HepG2 (cell line): Measurements from ENCODE around the gene MLNR. TPM values are rescaled to one million over a fixed set of nuclear protein-coding genes. Genes with fewer than 3 reads are reported as not detected.

Experiments used
- ATAC-seq: fragments of 200-7000 bp; cut with Tn5 transposase; 3 replicates; pipeline ENCODE4 v1.9.1; 2020; ENCODE audit warnings: mild to moderate bottlenecking, moderate library complexity
- BruUV-seq: library from RNA; stranded (reverse); fragments of 400-500 nt; replicated peaks from 2 replicates; lab custom pipeline; 2021; lab: Mats Ljungman, UMichigan
- CTCF ChIA-PET: fragments of 300-600 bp; formaldehyde crosslinking; extraction: SDS; loops from one replicate; lab custom pipeline; 2021; ENCODE audit warnings: low total read pairs, inconsistent platforms, low intra/inter-chr PET ratio; lab: Yijun Ruan, JAX
- POLR2A ChIA-PET: fragments of 350-600 bp; sonication (Branson Sonifier 250); formaldehyde crosslinking; loops from one replicate; lab custom pipeline; 2020; ENCODE audit warnings: antibody characterized with exemption, inconsistent platforms; lab: Yijun Ruan, JAX
- DNase-seq: peaks from one replicate; pipeline ENCODE4 v3.0.0-alpha.2; 2015; ENCODE audit warnings: low spot score
- FAIRE-seq: peaks from 3 replicates; lab custom pipeline; 2011; peaks lifted over from hg19 to GRCh38; lab: Jason Lieb, UNC
- H2AFZ ChIP-seq: one replicate; pipeline ENCODE4 v1.6.1; 2011; ENCODE audit warnings: low read length, inconsistent platforms
- H3K27ac ChIP-seq: fragments of 300-600 bp; 3 replicates; pipeline ENCODE4 v1.8.0; 2011; ENCODE audit warnings: mixed run types, mild to moderate bottlenecking, mixed read lengths, low read length, inconsistent platforms; ENCODE audit not compliant: insufficient read depth; ENCODE audit errors: extremely low read length
- H3K27me3 ChIP-seq, 2 experiments: fragments of 200-600 bp in 1 of 2; 2 replicates in 1 of 2; 3 replicates in 1 of 2; pipeline versions ENCODE4 v1.6.0 to v1.8.0; 2011; ENCODE audit warnings: low read length in 2 of 2, mild to moderate bottlenecking in 2 of 2, moderate library complexity in 2 of 2, inconsistent platforms in 1 of 2; ENCODE audit not compliant: insufficient read depth in 2 of 2, control insufficient read depth in 1 of 2
- H3K36me3 ChIP-seq, 2 experiments: fragments of 200-600 bp in 1 of 2; replicated peaks in 1 of 2; 2 replicates in 1 of 2; 3 replicates in 1 of 2; pipeline versions ENCODE4 v1.5.1 to v1.8.0; 2011; ENCODE audit warnings: low read length in 2 of 2, inconsistent platforms in 1 of 2; ENCODE audit not compliant: insufficient read depth in 2 of 2, control insufficient read depth in 1 of 2
- H3K4me1 ChIP-seq: 2 replicates; pipeline ENCODE4 v1.5.1; 2012; ENCODE audit warnings: low read length, inconsistent platforms; ENCODE audit not compliant: insufficient read depth
- H3K4me2 ChIP-seq: 2 replicates; pipeline ENCODE4 v1.6.0; 2011; ENCODE audit warnings: low read depth, low read length, inconsistent platforms
- H3K4me3 ChIP-seq, 3 experiments: fragments of 200-600 bp in 1 of 3; sonication (generic), shearing (Covaris generic) in 1 of 3; replicated peaks in 1 of 3; 2 replicates each; pipeline ENCODE4 v1.5.1; 2011 to 2016; ENCODE audit warnings: low read length in 3 of 3, inconsistent platforms in 2 of 3, low read depth in 2 of 3, mild to moderate bottlenecking in 2 of 3, control low read depth in 1 of 3, mixed read lengths in 1 of 3; ENCODE audit not compliant: insufficient read depth in 1 of 3
- H3K79me2 ChIP-seq: one replicate; pipeline ENCODE4 v1.6.1; 2011; ENCODE audit warnings: low read length, inconsistent platforms; ENCODE audit not compliant: insufficient read depth
- H3K9ac ChIP-seq: 2 replicates; pipeline ENCODE4 v1.6.0; 2011; ENCODE audit warnings: mild to moderate bottlenecking, low read depth, low read length, inconsistent platforms; ENCODE audit not compliant: insufficient read depth
- H3K9me3 ChIP-seq: 2 replicates; pipeline ENCODE4 v1.5.1; 2012; ENCODE audit warnings: mild to moderate bottlenecking, low read length
- H4K20me1 ChIP-seq: 2 replicates; pipeline ENCODE4 v1.6.0; 2011; ENCODE audit warnings: inconsistent platforms, mild to moderate bottlenecking, low read length, moderate library complexity; ENCODE audit not compliant: insufficient read depth
- CCDC6 ChIP-seq: sonication (generic); formaldehyde crosslinking; IDR thresholded peaks from 2 replicates; pipeline ENCODE4 v1.8.1; 2022; ENCODE audit warnings: mild to moderate bottlenecking, missing genetic modification reagents, moderate library complexity
- FIP1L1 ChIP-seq: fragments of 200-400 bp; formaldehyde crosslinking; IDR thresholded peaks from 2 replicates; pipeline ENCODE4 v1.6.1; 2018; ENCODE audit warnings: low read depth, mild to moderate bottlenecking, low read length, moderate library complexity, borderline replicate concordance; ENCODE audit not compliant: insufficient read depth
- FOXJ3 ChIP-seq: sonication (generic); formaldehyde crosslinking; IDR thresholded peaks from 2 replicates; pipeline ENCODE4 v1.4.0; 2020; ENCODE audit warnings: missing genetic modification reagents, mild to moderate bottlenecking, borderline replicate concordance
- SIN3A ChIP-seq: IDR thresholded peaks from 2 replicates; pipeline ENCODE4 v1.6.1; 2011; ENCODE audit warnings: low read depth, mild to moderate bottlenecking, control low read depth, low read length, borderline replicate concordance
- SRF ChIP-seq: IDR thresholded peaks from 2 replicates; pipeline ENCODE4 v1.6.1; 2011; ENCODE audit warnings: mild to moderate bottlenecking, low read depth, low read length, moderate library complexity
- ZNF446 ChIP-seq: sonication (generic); formaldehyde crosslinking; IDR thresholded peaks from 2 replicates; pipeline ENCODE4 v1.5.0; 2020; ENCODE audit warnings: mild to moderate bottlenecking, missing genetic modification reagents
- ZNF501 ChIP-seq: sonication (generic); formaldehyde crosslinking; IDR thresholded peaks from 2 replicates; pipeline ENCODE4 v1.5.1; 2020; ENCODE audit warnings: mild to moderate bottlenecking, moderate library complexity, missing genetic modification reagents
- ZNF816 ChIP-seq: sonication (generic); formaldehyde crosslinking; IDR thresholded peaks from 2 replicates; pipeline ENCODE4 v1.8.0; 2022; ENCODE audit warnings: missing genetic modification reagents, mild to moderate bottlenecking, borderline replicate concordance
- WGBS: methylation state at CpG from one replicate; pipeline ENCODE4 v1.1.6; 2017; ENCODE audit warnings: low lambda C conversion rate; 5-methylcytosine and 5-hydroxymethylcytosine counted together
- in situ Hi-C: cut with HindIII; loops from 2 replicates; pipeline ENCODE4 v1.10.0; 2017; ENCODE audit warnings: low pct_unique_long_range_greater_than_20kb; ENCODE audit not compliant: extremely low pct_ligation_motif_present
- intact Hi-C: fragments of 100-400 bp; cut with micrococcal nuclease; formaldehyde crosslinking; loops from one replicate; pipeline ENCODE4 v1.10.0; 2022; ENCODE audit not compliant: unreplicated experiment
- polyA plus RNA-seq, 8 experiments: library from polyadenylated mRNA; depleted of rRNA in 3 of 8; stranded (reverse) in 7 of 8; unstranded in 1 of 8; fragments of >200 nt; fragmentation: Illumina TruSeq in 4 of 8; extraction: Trizol in 4 of 8; gene quantifications; 2 replicates each; pipeline versions ENCODE4 v1.2.1 to v1.2.3, GENCODE V29; 2011 to 2016; ENCODE audit warnings: low read depth in 4 of 8, missing spikeins in 1 of 8, mixed read lengths in 1 of 8; ENCODE audit not compliant: insufficient read depth in 1 of 8
- total RNA-seq, 5 experiments: library from RNA; depleted of rRNA; stranded (reverse); fragments of >200 nt; fragmentation: Illumina TruSeq; extraction: Trizol; gene quantifications; 2 replicates each; pipeline ENCODE4 v1.2.3, GENCODE V29; 2016; ENCODE audit warnings: low read depth in 1 of 5
- TF ChIP-seq, protein P1 (sequence below): IDR thresholded peaks from 2 replicates; pipeline ENCODE4 v1.6.1; 2018; ENCODE audit warnings: missing genetic modification reagents
- TF ChIP-seq, protein P2 (sequence below): sonication (generic); formaldehyde crosslinking; IDR thresholded peaks from 2 replicates; pipeline ENCODE4 v1.4.0; 2020; ENCODE audit warnings: mild to moderate bottlenecking, missing genetic modification reagents
- TF ChIP-seq, protein P3 (sequence below): sonication (generic); formaldehyde crosslinking; IDR thresholded peaks from 2 replicates; pipeline ENCODE4 v1.8.1; 2022; ENCODE audit warnings: low read depth, mild to moderate bottlenecking, missing genetic modification reagents
- TF ChIP-seq, protein P4 (sequence below): sonication (generic); formaldehyde crosslinking; IDR thresholded peaks from 2 replicates; pipeline ENCODE4 v1.8.0; 2022; ENCODE audit warnings: mild to moderate bottlenecking, missing genetic modification reagents; ENCODE audit not compliant: insufficient replicate concordance
- TF ChIP-seq, protein P5 (sequence below): sonication (generic); formaldehyde crosslinking; IDR thresholded peaks from 2 replicates; pipeline ENCODE4 v1.4.0; 2020; ENCODE audit warnings: missing genetic modification reagents

Gene MLNR
- total and polyA plus RNA-seq, 2 of the 13 experiments (the other 11 are each of a cell fraction or from before 2014, with no cell fraction given) = 0.46 TPM; not detected in 1

DNA sequence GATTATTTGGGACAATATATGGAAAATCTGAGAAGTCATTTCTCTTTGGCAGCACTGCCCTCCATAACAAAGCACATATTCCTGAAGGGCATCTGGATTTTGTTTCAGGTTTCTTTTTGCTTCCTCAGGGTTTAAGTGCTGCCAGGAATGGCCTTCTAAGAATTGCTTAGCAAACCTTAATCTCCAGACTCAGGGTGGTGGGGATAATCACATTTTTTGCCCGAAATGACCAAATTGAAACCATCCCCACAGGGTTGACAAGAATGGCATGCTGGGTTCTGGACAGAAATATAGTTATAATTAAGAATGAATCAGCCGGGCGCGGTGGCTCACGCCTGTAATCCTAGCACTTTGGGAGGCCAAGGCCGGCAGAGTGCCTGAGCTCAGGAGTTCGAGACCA lies 21.2 kb downstream of the MLNR start:
- Histone ChIP-seq H3K27me3 (no peaks in the 10 kb centered on the region), H4K20me1 (no peaks in the 10 kb centered on the region), H3K79me2 (no peaks in the 10 kb centered on the region), H3K9me3 (no peaks in the 10 kb centered on the region), H3K4me2 (no peak overlapping the region), H2AFZ (no peak overlapping the region), H3K9ac (no peak overlapping the region), H3K27ac (no peak overlapping the region), H3K36me3 (no peaks in the 10 kb centered on the region), H3K4me1 (no peaks in the 10 kb centered on the region), H3K4me3 (no peak overlapping the region)
- intact Hi-C loops = no loop called here
- no peak for FAIRE-seq
- in situ Hi-C loops = no loop called here
- no peak for DNase-seq
- WGBS = 71% methylated on average over 7 of the region's 7 CpGs
- no TSS peak for BruUV-seq
- POLR2A ChIA-PET = no interaction called here
- no peak for ATAC-seq
- CTCF ChIA-PET = no interaction called here
- TF ChIP-seq, protein P1, sequence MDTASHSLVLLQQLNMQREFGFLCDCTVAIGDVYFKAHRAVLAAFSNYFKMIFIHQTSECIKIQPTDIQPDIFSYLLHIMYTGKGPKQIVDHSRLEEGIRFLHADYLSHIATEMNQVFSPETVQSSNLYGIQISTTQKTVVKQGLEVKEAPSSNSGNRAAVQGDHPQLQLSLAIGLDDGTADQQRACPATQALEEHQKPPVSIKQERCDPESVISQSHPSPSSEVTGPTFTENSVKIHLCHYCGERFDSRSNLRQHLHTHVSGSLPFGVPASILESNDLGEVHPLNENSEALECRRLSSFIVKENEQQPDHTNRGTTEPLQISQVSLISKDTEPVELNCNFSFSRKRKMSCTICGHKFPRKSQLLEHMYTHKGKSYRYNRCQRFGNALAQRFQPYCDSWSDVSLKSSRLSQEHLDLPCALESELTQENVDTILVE = no peak
- TF ChIP-seq, protein P2, sequence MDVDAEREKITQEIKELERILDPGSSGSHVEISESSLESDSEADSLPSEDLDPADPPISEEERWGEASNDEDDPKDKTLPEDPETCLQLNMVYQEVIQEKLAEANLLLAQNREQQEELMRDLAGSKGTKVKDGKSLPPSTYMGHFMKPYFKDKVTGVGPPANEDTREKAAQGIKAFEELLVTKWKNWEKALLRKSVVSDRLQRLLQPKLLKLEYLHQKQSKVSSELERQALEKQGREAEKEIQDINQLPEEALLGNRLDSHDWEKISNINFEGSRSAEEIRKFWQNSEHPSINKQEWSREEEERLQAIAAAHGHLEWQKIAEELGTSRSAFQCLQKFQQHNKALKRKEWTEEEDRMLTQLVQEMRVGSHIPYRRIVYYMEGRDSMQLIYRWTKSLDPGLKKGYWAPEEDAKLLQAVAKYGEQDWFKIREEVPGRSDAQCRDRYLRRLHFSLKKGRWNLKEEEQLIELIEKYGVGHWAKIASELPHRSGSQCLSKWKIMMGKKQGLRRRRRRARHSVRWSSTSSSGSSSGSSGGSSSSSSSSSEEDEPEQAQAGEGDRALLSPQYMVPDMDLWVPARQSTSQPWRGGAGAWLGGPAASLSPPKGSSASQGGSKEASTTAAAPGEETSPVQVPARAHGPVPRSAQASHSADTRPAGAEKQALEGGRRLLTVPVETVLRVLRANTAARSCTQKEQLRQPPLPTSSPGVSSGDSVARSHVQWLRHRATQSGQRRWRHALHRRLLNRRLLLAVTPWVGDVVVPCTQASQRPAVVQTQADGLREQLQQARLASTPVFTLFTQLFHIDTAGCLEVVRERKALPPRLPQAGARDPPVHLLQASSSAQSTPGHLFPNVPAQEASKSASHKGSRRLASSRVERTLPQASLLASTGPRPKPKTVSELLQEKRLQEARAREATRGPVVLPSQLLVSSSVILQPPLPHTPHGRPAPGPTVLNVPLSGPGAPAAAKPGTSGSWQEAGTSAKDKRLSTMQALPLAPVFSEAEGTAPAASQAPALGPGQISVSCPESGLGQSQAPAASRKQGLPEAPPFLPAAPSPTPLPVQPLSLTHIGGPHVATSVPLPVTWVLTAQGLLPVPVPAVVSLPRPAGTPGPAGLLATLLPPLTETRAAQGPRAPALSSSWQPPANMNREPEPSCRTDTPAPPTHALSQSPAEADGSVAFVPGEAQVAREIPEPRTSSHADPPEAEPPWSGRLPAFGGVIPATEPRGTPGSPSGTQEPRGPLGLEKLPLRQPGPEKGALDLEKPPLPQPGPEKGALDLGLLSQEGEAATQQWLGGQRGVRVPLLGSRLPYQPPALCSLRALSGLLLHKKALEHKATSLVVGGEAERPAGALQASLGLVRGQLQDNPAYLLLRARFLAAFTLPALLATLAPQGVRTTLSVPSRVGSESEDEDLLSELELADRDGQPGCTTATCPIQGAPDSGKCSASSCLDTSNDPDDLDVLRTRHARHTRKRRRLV = no peak
- TF ChIP-seq, protein P3, sequence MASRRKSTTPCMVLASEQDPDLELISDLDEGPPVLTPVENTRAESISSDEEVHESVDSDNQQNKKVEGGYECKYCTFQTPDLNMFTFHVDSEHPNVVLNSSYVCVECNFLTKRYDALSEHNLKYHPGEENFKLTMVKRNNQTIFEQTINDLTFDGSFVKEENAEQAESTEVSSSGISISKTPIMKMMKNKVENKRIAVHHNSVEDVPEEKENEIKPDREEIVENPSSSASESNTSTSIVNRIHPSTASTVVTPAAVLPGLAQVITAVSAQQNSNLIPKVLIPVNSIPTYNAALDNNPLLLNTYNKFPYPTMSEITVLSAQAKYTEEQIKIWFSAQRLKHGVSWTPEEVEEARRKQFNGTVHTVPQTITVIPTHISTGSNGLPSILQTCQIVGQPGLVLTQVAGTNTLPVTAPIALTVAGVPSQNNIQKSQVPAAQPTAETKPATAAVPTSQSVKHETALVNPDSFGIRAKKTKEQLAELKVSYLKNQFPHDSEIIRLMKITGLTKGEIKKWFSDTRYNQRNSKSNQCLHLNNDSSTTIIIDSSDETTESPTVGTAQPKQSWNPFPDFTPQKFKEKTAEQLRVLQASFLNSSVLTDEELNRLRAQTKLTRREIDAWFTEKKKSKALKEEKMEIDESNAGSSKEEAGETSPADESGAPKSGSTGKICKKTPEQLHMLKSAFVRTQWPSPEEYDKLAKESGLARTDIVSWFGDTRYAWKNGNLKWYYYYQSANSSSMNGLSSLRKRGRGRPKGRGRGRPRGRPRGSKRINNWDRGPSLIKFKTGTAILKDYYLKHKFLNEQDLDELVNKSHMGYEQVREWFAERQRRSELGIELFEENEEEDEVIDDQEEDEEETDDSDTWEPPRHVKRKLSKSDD (CRISPR knock-in tag) = no peak
- TF ChIP-seq ZNF501 (CRISPR knock-in tag) (no peak), CCDC6 (CRISPR knock-in tag) (no peak), ZNF816 (CRISPR knock-in tag) (no peak), FIP1L1 (no peak), SRF (no peak), FOXJ3 (CRISPR knock-in tag) (no peak), ZNF446 (CRISPR knock-in tag) (no peak), SIN3A (no peak)
- TF ChIP-seq, protein P4, sequence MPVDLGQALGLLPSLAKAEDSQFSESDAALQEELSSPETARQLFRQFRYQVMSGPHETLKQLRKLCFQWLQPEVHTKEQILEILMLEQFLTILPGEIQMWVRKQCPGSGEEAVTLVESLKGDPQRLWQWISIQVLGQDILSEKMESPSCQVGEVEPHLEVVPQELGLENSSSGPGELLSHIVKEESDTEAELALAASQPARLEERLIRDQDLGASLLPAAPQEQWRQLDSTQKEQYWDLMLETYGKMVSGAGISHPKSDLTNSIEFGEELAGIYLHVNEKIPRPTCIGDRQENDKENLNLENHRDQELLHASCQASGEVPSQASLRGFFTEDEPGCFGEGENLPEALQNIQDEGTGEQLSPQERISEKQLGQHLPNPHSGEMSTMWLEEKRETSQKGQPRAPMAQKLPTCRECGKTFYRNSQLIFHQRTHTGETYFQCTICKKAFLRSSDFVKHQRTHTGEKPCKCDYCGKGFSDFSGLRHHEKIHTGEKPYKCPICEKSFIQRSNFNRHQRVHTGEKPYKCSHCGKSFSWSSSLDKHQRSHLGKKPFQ (CRISPR knock-in tag) = no peak
- TF ChIP-seq, protein P5, sequence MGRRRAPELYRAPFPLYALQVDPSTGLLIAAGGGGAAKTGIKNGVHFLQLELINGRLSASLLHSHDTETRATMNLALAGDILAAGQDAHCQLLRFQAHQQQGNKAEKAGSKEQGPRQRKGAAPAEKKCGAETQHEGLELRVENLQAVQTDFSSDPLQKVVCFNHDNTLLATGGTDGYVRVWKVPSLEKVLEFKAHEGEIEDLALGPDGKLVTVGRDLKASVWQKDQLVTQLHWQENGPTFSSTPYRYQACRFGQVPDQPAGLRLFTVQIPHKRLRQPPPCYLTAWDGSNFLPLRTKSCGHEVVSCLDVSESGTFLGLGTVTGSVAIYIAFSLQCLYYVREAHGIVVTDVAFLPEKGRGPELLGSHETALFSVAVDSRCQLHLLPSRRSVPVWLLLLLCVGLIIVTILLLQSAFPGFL = no peak
